Karpas-422 (cell line): Measurements from ENCODE around the gene HIVEP3. TPM values are rescaled to one million over a fixed set of nuclear protein-coding genes. Genes with fewer than 3 reads are reported as not detected.

ENCODE experiments used
- DNase-seq: peaks from one replicate; pipeline ENCODE4 v3.0.0-alpha.2; 2015
- H2AFZ ChIP-seq: fragments of 200-600 bp; sonication (generic); 2 replicates; pipeline ENCODE4 v1.6.1; 2014; ENCODE audit warnings: antibody characterized with exemption, low read length, mixed read lengths
- H3K27ac ChIP-seq: fragments of 200-600 bp; sonication (generic); 2 replicates; pipeline ENCODE4 v1.5.1; 2014; ENCODE audit warnings: mild to moderate bottlenecking, low read length, moderate library complexity
- H3K27me3 ChIP-seq: fragments of 200-600 bp; sonication (generic); 2 replicates; pipeline ENCODE4 v1.6.1; 2014; ENCODE audit warnings: low read length, mixed read lengths
- H3K36me3 ChIP-seq: fragments of 200-600 bp; sonication (generic); 2 replicates; pipeline ENCODE4 v1.6.1; 2014; ENCODE audit warnings: low read length, mixed read lengths; ENCODE audit not compliant: insufficient read depth
- H3K4me1 ChIP-seq: fragments of 200-600 bp; sonication (generic); 2 replicates; pipeline ENCODE4 v1.6.1; 2014; ENCODE audit warnings: mild to moderate bottlenecking, low read length, mixed read lengths
- H3K4me2 ChIP-seq: fragments of 200-600 bp; sonication (generic); 2 replicates; pipeline ENCODE4 v1.6.1; 2014; ENCODE audit warnings: low read length, low read depth, mild to moderate bottlenecking; ENCODE audit not compliant: poor library complexity, severe bottlenecking
- H3K4me3 ChIP-seq: fragments of 200-600 bp; sonication (generic); 2 replicates; pipeline ENCODE4 v1.5.1; 2014; ENCODE audit warnings: mild to moderate bottlenecking, antibody characterized with exemption, low read length, mixed read lengths
- H3K79me2 ChIP-seq: fragments of 200-600 bp; sonication (generic); 2 replicates; pipeline ENCODE4 v1.6.1; 2014; ENCODE audit warnings: mild to moderate bottlenecking, low read length, mixed read lengths
- H3K9ac ChIP-seq: fragments of 200-600 bp; sonication (generic); 2 replicates; pipeline ENCODE4 v1.6.0; 2014; ENCODE audit warnings: low read length
- H3K9me2 ChIP-seq: fragments of 200-600 bp; sonication (generic), shearing (Covaris generic); replicated peaks from 2 replicates; pipeline ENCODE4 v1.6.0; 2014; ENCODE audit warnings: mild to moderate bottlenecking, low read length, moderate library complexity; ENCODE audit not compliant: insufficient read depth
- H3K9me3 ChIP-seq: fragments of 300-700, 200-600 bp; sonication (generic); 2 replicates; pipeline ENCODE4 v1.6.1; 2014; ENCODE audit warnings: low read length, mixed read lengths
- H4K20me1 ChIP-seq: fragments of 200-600 bp; sonication (generic); 2 replicates; pipeline ENCODE4 v1.6.1; 2014; ENCODE audit warnings: mild to moderate bottlenecking, antibody characterized with exemption, low read length, low read depth; ENCODE audit not compliant: insufficient read depth
- total RNA-seq: library from RNA; depleted of rRNA; stranded (reverse); fragments of >200 nt; shearing (Covaris generic); gene quantifications from 2 replicates; pipeline ENCODE4 v1.2.3, GENCODE V29; 2014; ENCODE audit warnings: low replicate concordance

HIVEP3 gene
- total RNA-seq, 1 experiment from 2014 or later: 1.3 TPM

- H3K4me1 ChIP-seq: no peaks in the 10 kb centered on the region
- H3K79me2 ChIP-seq: no peaks in the 10 kb centered on the region
- H3K27ac ChIP-seq: no peak overlapping the region
- H3K36me3 ChIP-seq: no peaks in the 10 kb centered on the region
- H3K9ac ChIP-seq: no peak overlapping the region
- H3K9me3 ChIP-seq: no peaks in the 10 kb centered on the region
- no peaks in the 10 kb centered on the region for H3K9me2 ChIP-seq
- H3K4me2 ChIP-seq: no peak overlapping the region
- no peak overlapping the region for H2AFZ ChIP-seq
- H3K27me3 ChIP-seq: no peaks in the 10 kb centered on the region
- no peak for DNase-seq
- peaks cover 5% of the 10 kb centered on the region; the same call in 1 of the 2 replicates for H4K20me1 ChIP-seq
- no peak overlapping the region for H3K4me3 ChIP-seq
Measured at GRCh38 chr1:41528106-41528505, 390.6 kb downstream of the HIVEP3 start.

GRCh38 chr1:41526956-41527561 lies 391.7 kb downstream of the HIVEP3 start:
- Histone ChIP-seq H4K20me1 (peaks cover 10% of the 10 kb centered on the region; the same call in 1 of the 2 replicates), H3K79me2 (no peaks in the 10 kb centered on the region), H3K4me3 (no peak overlapping the region), H3K27me3 (no peaks in the 10 kb centered on the region), H3K9me2 (no peaks in the 10 kb centered on the region), H3K4me1 (no peaks in the 10 kb centered on the region), H3K27ac (no peak overlapping the region), H3K4me2 (no peak overlapping the region), H3K36me3 (no peaks in the 10 kb centered on the region), H3K9me3 (no peaks in the 10 kb centered on the region), H3K9ac (no peak overlapping the region), H2AFZ (no peak overlapping the region)
- no peak for DNase-seq

GRCh38 chr1:41525891-41526587 lies 392.7 kb downstream of the HIVEP3 start:
- H3K27me3 ChIP-seq: no peaks in the 10 kb centered on the region
- no peak overlapping the region for H3K9ac ChIP-seq
- no peaks in the 10 kb centered on the region for H3K9me2 ChIP-seq
- H3K27ac ChIP-seq: no peak overlapping the region
- H3K36me3 ChIP-seq: no peaks in the 10 kb centered on the region
- no peaks in the 10 kb centered on the region for H3K4me1 ChIP-seq
- H4K20me1 ChIP-seq: peaks cover 10% of the 10 kb centered on the region; the same call in 1 of the 2 replicates
- H3K79me2 ChIP-seq: no peaks in the 10 kb centered on the region
- no peaks in the 10 kb centered on the region for H3K9me3 ChIP-seq
- no peak overlapping the region for H3K4me2 ChIP-seq
- no peak for DNase-seq
- H2AFZ ChIP-seq: no peak overlapping the region
- H3K4me3 ChIP-seq: no peak overlapping the region

- H3K9me2 ChIP-seq: no peaks in the 10 kb centered on the region
- H3K4me3 ChIP-seq: no peak overlapping the region
- H3K9ac ChIP-seq: no peak overlapping the region
- H3K4me2 ChIP-seq: no peak overlapping the region
- H3K79me2 ChIP-seq: no peaks in the 10 kb centered on the region
- peaks cover 10% of the 10 kb centered on the region; the same call in 1 of the 2 replicates for H4K20me1 ChIP-seq
- no peak overlapping the region for H2AFZ ChIP-seq
- no peaks in the 10 kb centered on the region for H3K4me1 ChIP-seq
- DNase-seq: no peak
- no peaks in the 10 kb centered on the region for H3K27me3 ChIP-seq
- no peaks in the 10 kb centered on the region for H3K9me3 ChIP-seq
- no peaks in the 10 kb centered on the region for H3K36me3 ChIP-seq
- H3K27ac ChIP-seq: no peak overlapping the region
Measured at GRCh38 chr1:41524676-41525675, 393.7 kb downstream of the HIVEP3 start.

GRCh38 chr1:41523949-41524675 lies 394.6 kb downstream of the HIVEP3 start:
- Histone ChIP-seq H4K20me1 (peaks cover 10% of the 10 kb centered on the region; the same call in 1 of the 2 replicates), H3K27me3 (no peaks in the 10 kb centered on the region), H2AFZ (no peak overlapping the region)

GRCh38 chr1:41523071-41523470 lies 395.7 kb downstream of the HIVEP3 start:
- H3K4me1 ChIP-seq: no peaks in the 10 kb centered on the region

More at GRCh38 chr1:41523949-41524675, 394.6 kb downstream of the HIVEP3 start:
- no peaks in the 10 kb centered on the region for H3K4me1 ChIP-seq
- no peak for DNase-seq
- H3K27ac ChIP-seq: no peak overlapping the region
- H3K4me2 ChIP-seq: no peak overlapping the region
- no peaks in the 10 kb centered on the region for H3K79me2 ChIP-seq
- H3K9me2 ChIP-seq: no peaks in the 10 kb centered on the region
- H3K36me3 ChIP-seq: no peaks in the 10 kb centered on the region
- no peak overlapping the region for H3K4me3 ChIP-seq
- H3K9me3 ChIP-seq: no peaks in the 10 kb centered on the region
- no peak overlapping the region for H3K9ac ChIP-seq

GRCh38 chr1:41521766-41522165 lies 397.0 kb downstream of the HIVEP3 start:
- no peak for DNase-seq
- no peak overlapping the region for H3K4me3 ChIP-seq
- H3K27ac ChIP-seq: no peak overlapping the region
- no peak overlapping the region for H3K9ac ChIP-seq
- peaks cover 10% of the 10 kb centered on the region; the same call in 1 of the 2 replicates for H4K20me1 ChIP-seq
- H3K27me3 ChIP-seq: no peaks in the 10 kb centered on the region
- no peaks in the 10 kb centered on the region for H3K9me3 ChIP-seq
- H3K79me2 ChIP-seq: no peaks in the 10 kb centered on the region
- no peaks in the 10 kb centered on the region for H3K36me3 ChIP-seq
- H3K9me2 ChIP-seq: no peaks in the 10 kb centered on the region
- H3K4me2 ChIP-seq: no peak overlapping the region
- peaks cover 10% of the 10 kb centered on the region for H3K4me1 ChIP-seq
- no peak overlapping the region for H2AFZ ChIP-seq

More at GRCh38 chr1:41523071-41523470, 395.7 kb downstream of the HIVEP3 start:
- H3K9ac ChIP-seq: no peak overlapping the region
- H3K9me2 ChIP-seq: no peaks in the 10 kb centered on the region
- H3K27ac ChIP-seq: no peak overlapping the region
- no peaks in the 10 kb centered on the region for H3K79me2 ChIP-seq
- H3K27me3 ChIP-seq: no peaks in the 10 kb centered on the region
- H3K36me3 ChIP-seq: no peaks in the 10 kb centered on the region
- H3K9me3 ChIP-seq: no peaks in the 10 kb centered on the region
- DNase-seq: no peak
- no peak overlapping the region for H3K4me3 ChIP-seq
- no peak overlapping the region for H3K4me2 ChIP-seq
- H4K20me1 ChIP-seq: peaks cover 10% of the 10 kb centered on the region; the same call in 1 of the 2 replicates
- no peak overlapping the region for H2AFZ ChIP-seq
